HepG2 (cell line): ENCODE data around the gene COLQ. TPM values are rescaled to one million over a fixed set of nuclear protein-coding genes. Genes with fewer than 3 reads are reported as not detected.

ENCODE experiments used
- ATAC-seq: fragments of 200-7000 bp; cut with Tn5 transposase; 3 replicates; pipeline ENCODE4 v1.9.1; 2020; ENCODE audit warnings: mild to moderate bottlenecking, moderate library complexity
- BruUV-seq: library from RNA; stranded (reverse); fragments of 400-500 nt; replicated peaks from 2 replicates; lab custom pipeline; 2021; lab: Mats Ljungman, UMichigan
- CTCF ChIA-PET: fragments of 300-600 bp; formaldehyde crosslinking; extraction: SDS; loops from one replicate; lab custom pipeline; 2021; ENCODE audit warnings: low total read pairs, inconsistent platforms, low intra/inter-chr PET ratio; lab: Yijun Ruan, JAX
- POLR2A ChIA-PET: fragments of 350-600 bp; sonication (Branson Sonifier 250); formaldehyde crosslinking; loops from one replicate; lab custom pipeline; 2020; ENCODE audit warnings: antibody characterized with exemption, inconsistent platforms; lab: Yijun Ruan, JAX
- DNase-seq: peaks from one replicate; pipeline ENCODE4 v3.0.0-alpha.2; 2015; ENCODE audit warnings: low spot score
- FAIRE-seq: peaks from 3 replicates; lab custom pipeline; 2011; peaks lifted over from hg19 to GRCh38; lab: Jason Lieb, UNC
- H2AFZ ChIP-seq: one replicate; pipeline ENCODE4 v1.6.1; 2011; ENCODE audit warnings: low read length, inconsistent platforms
- H3K27ac ChIP-seq: fragments of 300-600 bp; 3 replicates; pipeline ENCODE4 v1.8.0; 2011; ENCODE audit warnings: mixed run types, mild to moderate bottlenecking, mixed read lengths, low read length, inconsistent platforms; ENCODE audit not compliant: insufficient read depth; ENCODE audit errors: extremely low read length
- H3K27me3 ChIP-seq, 2 experiments: fragments of 200-600 bp in 1 of 2; 2 replicates in 1 of 2; 3 replicates in 1 of 2; pipeline versions ENCODE4 v1.6.0 to v1.8.0; 2011; ENCODE audit warnings: low read length in 2 of 2, mild to moderate bottlenecking in 2 of 2, moderate library complexity in 2 of 2, inconsistent platforms in 1 of 2; ENCODE audit not compliant: insufficient read depth in 2 of 2, control insufficient read depth in 1 of 2
- H3K36me3 ChIP-seq, 2 experiments: fragments of 200-600 bp in 1 of 2; replicated peaks in 1 of 2; 2 replicates in 1 of 2; 3 replicates in 1 of 2; pipeline versions ENCODE4 v1.5.1 to v1.8.0; 2011; ENCODE audit warnings: low read length in 2 of 2, inconsistent platforms in 1 of 2; ENCODE audit not compliant: insufficient read depth in 2 of 2, control insufficient read depth in 1 of 2
- H3K4me1 ChIP-seq: 2 replicates; pipeline ENCODE4 v1.5.1; 2012; ENCODE audit warnings: low read length, inconsistent platforms; ENCODE audit not compliant: insufficient read depth
- H3K4me2 ChIP-seq: 2 replicates; pipeline ENCODE4 v1.6.0; 2011; ENCODE audit warnings: low read depth, low read length, inconsistent platforms
- H3K4me3 ChIP-seq, 3 experiments: fragments of 200-600 bp in 1 of 3; sonication (generic), shearing (Covaris generic) in 1 of 3; replicated peaks in 1 of 3; 2 replicates each; pipeline ENCODE4 v1.5.1; 2011 to 2016; ENCODE audit warnings: low read length in 3 of 3, inconsistent platforms in 2 of 3, low read depth in 2 of 3, mild to moderate bottlenecking in 2 of 3, control low read depth in 1 of 3, mixed read lengths in 1 of 3; ENCODE audit not compliant: insufficient read depth in 1 of 3
- H3K79me2 ChIP-seq: one replicate; pipeline ENCODE4 v1.6.1; 2011; ENCODE audit warnings: low read length, inconsistent platforms; ENCODE audit not compliant: insufficient read depth
- H3K9ac ChIP-seq: 2 replicates; pipeline ENCODE4 v1.6.0; 2011; ENCODE audit warnings: mild to moderate bottlenecking, low read depth, low read length, inconsistent platforms; ENCODE audit not compliant: insufficient read depth
- H3K9me3 ChIP-seq: 2 replicates; pipeline ENCODE4 v1.5.1; 2012; ENCODE audit warnings: mild to moderate bottlenecking, low read length
- H4K20me1 ChIP-seq: 2 replicates; pipeline ENCODE4 v1.6.0; 2011; ENCODE audit warnings: inconsistent platforms, mild to moderate bottlenecking, low read length, moderate library complexity; ENCODE audit not compliant: insufficient read depth
- ARID2 ChIP-seq: sonication (generic); formaldehyde crosslinking; IDR thresholded peaks from 2 replicates; pipeline ENCODE4 v1.8.1; 2022; ENCODE audit warnings: mild to moderate bottlenecking, missing genetic modification reagents, borderline replicate concordance
- CCDC6 ChIP-seq: sonication (generic); formaldehyde crosslinking; IDR thresholded peaks from 2 replicates; pipeline ENCODE4 v1.8.1; 2022; ENCODE audit warnings: mild to moderate bottlenecking, missing genetic modification reagents, moderate library complexity
- GTF2F1 ChIP-seq: fragments of 150-350 bp; IDR thresholded peaks from 2 replicates; pipeline ENCODE4 v1.6.1; 2014; ENCODE audit warnings: low read length
- MAFF ChIP-seq: IDR thresholded peaks from 2 replicates; pipeline ENCODE4 v1.6.1; 2011; ENCODE audit warnings: low read depth, low read length, improper control_type of control experiment
- PTBP1 ChIP-seq: fragments of 200-400 bp; formaldehyde crosslinking; IDR thresholded peaks from 2 replicates; pipeline ENCODE4 v1.6.1; 2018; ENCODE audit warnings: low read length, low read depth; ENCODE audit not compliant: poor library complexity, severe bottlenecking
- SNAI1 ChIP-seq: sonication (generic); formaldehyde crosslinking; IDR thresholded peaks from 2 replicates; pipeline ENCODE4 v1.5.0; 2020; ENCODE audit warnings: mild to moderate bottlenecking, missing genetic modification reagents, borderline replicate concordance
- ZBED4 ChIP-seq: sonication (generic); formaldehyde crosslinking; IDR thresholded peaks from 2 replicates; pipeline ENCODE4 v1.4.0; 2020; ENCODE audit warnings: missing genetic modification reagents, borderline replicate concordance
- ZNF550 ChIP-seq: sonication (generic); formaldehyde crosslinking; IDR thresholded peaks from 2 replicates; pipeline ENCODE4 v1.4.0; 2020; ENCODE audit warnings: mild to moderate bottlenecking, missing genetic modification reagents, borderline replicate concordance
- ZNF572 ChIP-seq: sonication (generic); formaldehyde crosslinking; IDR thresholded peaks from 2 replicates; pipeline ENCODE4 v1.5.1; 2020; ENCODE audit warnings: mild to moderate bottlenecking, missing genetic modification reagents
- ZNF777 ChIP-seq: sonication (generic); formaldehyde crosslinking; IDR thresholded peaks from 2 replicates; pipeline ENCODE4 v1.4.0; 2020; ENCODE audit warnings: missing genetic modification reagents
- ZNF781 ChIP-seq: sonication (generic); formaldehyde crosslinking; IDR thresholded peaks from 2 replicates; pipeline ENCODE4 v1.5.1; 2020; ENCODE audit warnings: borderline replicate concordance, mild to moderate bottlenecking, missing genetic modification reagents; ENCODE audit errors: not compliant biosample characterization
- WGBS: methylation state at CpG from one replicate; pipeline ENCODE4 v1.1.6; 2017; ENCODE audit warnings: low lambda C conversion rate; 5-methylcytosine and 5-hydroxymethylcytosine counted together
- in situ Hi-C: cut with HindIII; loops from 2 replicates; pipeline ENCODE4 v1.10.0; 2017; ENCODE audit warnings: low pct_unique_long_range_greater_than_20kb; ENCODE audit not compliant: extremely low pct_ligation_motif_present
- intact Hi-C: fragments of 100-400 bp; cut with micrococcal nuclease; formaldehyde crosslinking; loops from one replicate; pipeline ENCODE4 v1.10.0; 2022; ENCODE audit not compliant: unreplicated experiment
- polyA plus RNA-seq, 8 experiments: library from polyadenylated mRNA; depleted of rRNA in 3 of 8; stranded (reverse) in 7 of 8; unstranded in 1 of 8; fragments of >200 nt; fragmentation: Illumina TruSeq in 4 of 8; extraction: Trizol in 4 of 8; gene quantifications; 2 replicates each; pipeline versions ENCODE4 v1.2.1 to v1.2.3, GENCODE V29; 2011 to 2016; ENCODE audit warnings: low read depth in 4 of 8, missing spikeins in 1 of 8, mixed read lengths in 1 of 8; ENCODE audit not compliant: insufficient read depth in 1 of 8
- total RNA-seq, 5 experiments: library from RNA; depleted of rRNA; stranded (reverse); fragments of >200 nt; fragmentation: Illumina TruSeq; extraction: Trizol; gene quantifications; 2 replicates each; pipeline ENCODE4 v1.2.3, GENCODE V29; 2016; ENCODE audit warnings: low read depth in 1 of 5
- TF ChIP-seq, protein P1 (sequence below): sonication (generic); formaldehyde crosslinking; IDR thresholded peaks from 2 replicates; pipeline ENCODE4 v1.4.0; 2020; ENCODE audit warnings: missing genetic modification reagents

The COLQ gene
- total and polyA plus RNA-seq, 2 of the 13 experiments (the other 11 are each of a cell fraction or from before 2014, with no cell fraction given), result 0.31 to 0.46 TPM

DNA sequence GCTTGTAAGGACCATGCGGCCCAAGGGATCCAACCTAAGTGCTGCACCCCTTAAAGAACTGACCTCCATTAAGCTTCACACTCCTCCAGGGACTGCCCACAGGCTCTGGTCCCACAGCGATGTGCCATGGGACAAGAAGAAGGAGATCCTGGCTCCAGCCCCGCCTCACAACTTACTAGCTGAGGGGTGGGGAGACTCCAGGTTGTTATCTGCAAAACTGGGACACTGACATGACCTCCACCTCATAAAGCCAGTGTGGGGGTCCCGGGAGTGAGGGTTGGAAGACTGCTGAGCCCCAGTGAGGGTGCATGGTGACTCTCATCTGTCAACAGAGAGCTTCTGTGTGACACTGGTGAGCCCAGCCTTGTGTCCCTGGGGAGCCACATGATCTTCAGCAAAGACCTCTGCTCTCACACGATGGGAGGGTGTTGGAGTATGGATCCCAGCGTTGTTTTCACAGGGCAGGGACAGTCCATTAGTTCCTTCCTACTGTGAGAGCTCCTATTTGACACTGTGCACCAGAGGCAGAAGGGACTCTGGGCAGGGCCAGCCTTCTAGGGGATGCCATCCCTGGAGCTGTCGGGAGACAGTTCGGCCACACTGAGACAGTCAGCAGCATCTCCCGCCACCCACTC is 67.4 kb downstream of the COLQ start:
- Histone ChIP-seq H3K79me2 (no peaks in the 10 kb centered on the region), H3K9ac (no peak overlapping the region), H3K36me3 (no peaks in the 10 kb centered on the region), H3K9me3 (no peaks in the 10 kb centered on the region), H3K27ac (no peak overlapping the region), H3K27me3 (no peaks in the 10 kb centered on the region), H3K4me1 (peaks cover 7% of the 10 kb centered on the region), H3K4me3 (no peak overlapping the region), H3K4me2 (no peak overlapping the region), H2AFZ (no peak overlapping the region), H4K20me1 (no peaks in the 10 kb centered on the region)
- ChIA-PET CTCF (no interaction called here), POLR2A (no interaction called here)
- in situ Hi-C loops, result no loop called here
- no TSS peak for BruUV-seq
- intact Hi-C loops, result no loop called here
- WGBS, result 44% methylated on average over 7 of the region's 9 CpGs
- ATAC-seq (peak; percentile 55), FAIRE-seq (no peak), DNase-seq (no peak)
- TF ChIP-seq, protein P1, sequence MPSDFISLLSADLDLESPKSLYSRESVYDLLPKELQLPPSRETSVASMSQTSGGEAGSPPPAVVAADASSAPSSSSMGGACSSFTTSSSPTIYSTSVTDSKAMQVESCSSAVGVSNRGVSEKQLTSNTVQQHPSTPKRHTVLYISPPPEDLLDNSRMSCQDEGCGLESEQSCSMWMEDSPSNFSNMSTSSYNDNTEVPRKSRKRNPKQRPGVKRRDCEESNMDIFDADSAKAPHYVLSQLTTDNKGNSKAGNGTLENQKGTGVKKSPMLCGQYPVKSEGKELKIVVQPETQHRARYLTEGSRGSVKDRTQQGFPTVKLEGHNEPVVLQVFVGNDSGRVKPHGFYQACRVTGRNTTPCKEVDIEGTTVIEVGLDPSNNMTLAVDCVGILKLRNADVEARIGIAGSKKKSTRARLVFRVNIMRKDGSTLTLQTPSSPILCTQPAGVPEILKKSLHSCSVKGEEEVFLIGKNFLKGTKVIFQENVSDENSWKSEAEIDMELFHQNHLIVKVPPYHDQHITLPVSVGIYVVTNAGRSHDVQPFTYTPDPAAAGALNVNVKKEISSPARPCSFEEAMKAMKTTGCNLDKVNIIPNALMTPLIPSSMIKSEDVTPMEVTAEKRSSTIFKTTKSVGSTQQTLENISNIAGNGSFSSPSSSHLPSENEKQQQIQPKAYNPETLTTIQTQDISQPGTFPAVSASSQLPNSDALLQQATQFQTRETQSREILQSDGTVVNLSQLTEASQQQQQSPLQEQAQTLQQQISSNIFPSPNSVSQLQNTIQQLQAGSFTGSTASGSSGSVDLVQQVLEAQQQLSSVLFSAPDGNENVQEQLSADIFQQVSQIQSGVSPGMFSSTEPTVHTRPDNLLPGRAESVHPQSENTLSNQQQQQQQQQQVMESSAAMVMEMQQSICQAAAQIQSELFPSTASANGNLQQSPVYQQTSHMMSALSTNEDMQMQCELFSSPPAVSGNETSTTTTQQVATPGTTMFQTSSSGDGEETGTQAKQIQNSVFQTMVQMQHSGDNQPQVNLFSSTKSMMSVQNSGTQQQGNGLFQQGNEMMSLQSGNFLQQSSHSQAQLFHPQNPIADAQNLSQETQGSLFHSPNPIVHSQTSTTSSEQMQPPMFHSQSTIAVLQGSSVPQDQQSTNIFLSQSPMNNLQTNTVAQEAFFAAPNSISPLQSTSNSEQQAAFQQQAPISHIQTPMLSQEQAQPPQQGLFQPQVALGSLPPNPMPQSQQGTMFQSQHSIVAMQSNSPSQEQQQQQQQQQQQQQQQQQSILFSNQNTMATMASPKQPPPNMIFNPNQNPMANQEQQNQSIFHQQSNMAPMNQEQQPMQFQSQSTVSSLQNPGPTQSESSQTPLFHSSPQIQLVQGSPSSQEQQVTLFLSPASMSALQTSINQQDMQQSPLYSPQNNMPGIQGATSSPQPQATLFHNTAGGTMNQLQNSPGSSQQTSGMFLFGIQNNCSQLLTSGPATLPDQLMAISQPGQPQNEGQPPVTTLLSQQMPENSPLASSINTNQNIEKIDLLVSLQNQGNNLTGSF (CRISPR knock-in tag), result no peak
- no peak for TF ChIP-seq ZNF550 (CRISPR knock-in tag)
- no peak for TF ChIP-seq CCDC6 (CRISPR knock-in tag)
- no peak for TF ChIP-seq ZNF781 (CRISPR knock-in tag)
- TF ChIP-seq PTBP1, result no peak
- no peak for TF ChIP-seq SNAI1 (CRISPR knock-in tag)
- no peak for TF ChIP-seq ZBED4
- no peak for TF ChIP-seq ZNF777 (CRISPR knock-in tag)
- TF ChIP-seq MAFF, result no peak
- TF ChIP-seq GTF2F1, result no peak
- no peak for TF ChIP-seq ARID2 (CRISPR knock-in tag)
- no peak for TF ChIP-seq ZNF572
